ENCODE measurements around the gene AIG1.
"Not testable (repeated sequence)": the region's sequence is repeated elsewhere in the genome, so short reads cannot be mapped to it uniquely, and the experiment has no call there.

The AIG1 gene

DNA sequence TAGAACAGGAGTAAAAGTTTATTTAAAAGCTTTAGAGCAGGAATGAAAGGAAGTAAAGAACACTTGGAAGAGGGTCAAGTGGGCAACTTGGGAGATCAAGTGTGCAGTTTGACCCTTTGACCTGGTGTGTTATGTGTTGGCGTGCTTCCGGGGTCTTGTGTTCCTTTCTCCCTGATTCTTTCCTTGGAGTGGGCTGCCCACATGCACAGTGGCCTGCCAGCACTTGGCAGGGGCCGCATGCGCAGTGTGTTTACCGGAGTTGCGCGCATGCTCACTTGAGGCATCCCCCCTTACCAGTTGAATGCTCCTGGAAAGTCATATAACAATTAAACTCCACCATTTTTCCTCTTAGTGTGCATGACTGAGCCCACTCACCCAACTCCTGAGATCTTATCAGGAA, 229.5 kb downstream of the AIG1 start:
- no peaks in the 10 kb centered on the region for H3K27me3 Mint-ChIP-seq
- no peaks in the 10 kb centered on the region for H3K9me3 Mint-ChIP-seq
- ATAC-seq (replicated peaks) (no peak), DNase-seq (no peak)
- no peak overlapping the region for H3K27ac Mint-ChIP-seq
- H3K4me3 Mint-ChIP-seq: no peak overlapping the region
- no peaks in the 10 kb centered on the region for H3K4me1 Mint-ChIP-seq (ENCODE audit: low read depth in 2 of 2)
- no peaks in the 10 kb centered on the region for H3K36me3 Mint-ChIP-seq (ENCODE audit: insufficient read depth)

DNA sequence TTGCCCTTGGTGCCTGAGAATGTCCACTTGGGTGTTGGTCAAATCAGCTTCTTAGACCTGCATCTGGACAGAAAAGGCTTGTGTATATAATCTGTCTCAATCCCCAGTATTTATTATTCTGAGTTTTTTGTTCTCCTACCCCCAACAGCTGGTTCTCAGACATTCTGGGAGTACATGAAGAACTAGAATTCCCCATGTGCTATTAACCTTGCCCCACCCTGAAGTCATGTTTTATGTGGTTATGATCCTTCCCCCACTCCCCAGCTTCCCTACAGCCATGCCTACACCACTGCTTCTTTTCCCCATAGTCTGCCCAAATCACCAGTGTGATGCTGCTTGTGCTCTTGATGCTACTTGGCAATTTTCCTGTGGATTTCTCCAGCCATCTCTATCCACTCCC, 232.8 kb downstream of the AIG1 start:
- no peaks in the 10 kb centered on the region for H3K36me3 Mint-ChIP-seq (ENCODE audit: insufficient read depth)
- H3K4me3 Mint-ChIP-seq: no peak overlapping the region
- no peak overlapping the region for H3K27ac Mint-ChIP-seq
- no peaks in the 10 kb centered on the region for H3K4me1 Mint-ChIP-seq (ENCODE audit: low read depth in 2 of 2)
- H3K9me3 Mint-ChIP-seq: no peaks in the 10 kb centered on the region
- no peaks in the 10 kb centered on the region for H3K27me3 Mint-ChIP-seq
- ATAC-seq (replicated peaks) (no peak), DNase-seq (no peak)

DNA sequence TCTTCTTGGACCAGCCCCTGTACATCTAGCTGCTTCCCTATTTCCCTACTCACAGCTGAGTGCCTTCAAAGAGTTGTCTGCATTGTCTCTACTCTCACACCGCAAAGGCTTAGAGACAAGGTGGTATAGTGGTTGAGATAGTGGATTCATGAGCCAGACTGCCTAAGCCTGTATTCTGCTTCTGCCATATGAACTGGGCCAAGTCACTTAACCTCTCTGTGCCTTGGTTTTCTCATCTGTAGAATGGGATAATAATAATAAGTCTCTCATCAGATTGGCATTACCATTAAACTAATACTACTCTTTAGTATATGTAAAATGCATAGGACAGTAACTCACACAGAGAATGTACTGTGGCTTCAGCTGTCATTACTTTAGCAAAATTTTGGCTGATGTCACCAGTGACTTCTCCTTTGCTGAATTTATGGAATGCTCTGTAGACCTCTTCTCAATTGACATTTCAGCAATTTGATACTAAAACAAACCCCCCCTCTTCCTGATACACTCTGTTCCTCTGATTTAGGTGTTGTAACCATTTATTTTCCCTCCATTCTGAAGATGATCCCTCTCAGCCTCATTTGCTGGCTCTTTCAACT, 233.7 kb downstream of the AIG1 start:
- Mint-ChIP-seq H3K9me3 (no peaks in the 10 kb centered on the region), H3K36me3 (ENCODE audit: insufficient read depth) (no peaks in the 10 kb centered on the region), H3K27me3 (no peaks in the 10 kb centered on the region), H3K4me3 (no peak overlapping the region), H3K27ac (no peak overlapping the region), H3K4me1 (ENCODE audit: low read depth in 2 of 2) (no peaks in the 10 kb centered on the region)
- no peak for ATAC-seq (replicated peaks)
- no peak for DNase-seq

DNA sequence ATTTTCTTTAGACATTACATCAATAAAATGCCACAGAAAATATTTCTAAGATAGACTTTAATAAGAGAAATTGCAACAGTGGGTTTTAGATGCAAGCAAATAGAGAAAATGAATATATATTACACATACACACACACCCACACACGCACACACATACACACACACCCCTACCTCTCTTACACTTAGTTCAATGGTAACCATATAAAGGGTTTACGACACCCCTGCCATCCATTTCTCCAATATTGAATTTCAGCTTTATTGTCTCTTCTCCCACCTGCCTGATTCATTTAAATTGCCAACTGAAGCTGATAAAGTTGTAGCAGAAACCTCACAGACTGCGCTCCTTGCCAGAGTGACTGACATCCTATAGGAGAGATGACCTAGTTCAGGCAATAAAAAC, 235.2 kb downstream of the AIG1 start:
- no peak for DNase-seq
- peaks cover 0 to 4% of the 10 kb centered on the region in 2 donors for H3K4me1 Mint-ChIP-seq (ENCODE audit: low read depth in 2 of 2)
- ATAC-seq (replicated peaks): no peak
- H3K27me3 Mint-ChIP-seq: no peaks in the 10 kb centered on the region
- no peak overlapping the region for H3K27ac Mint-ChIP-seq
- no peak overlapping the region for H3K4me3 Mint-ChIP-seq
- no peaks in the 10 kb centered on the region for H3K36me3 Mint-ChIP-seq (ENCODE audit: insufficient read depth)
- H3K9me3 Mint-ChIP-seq: no peaks in the 10 kb centered on the region

DNA sequence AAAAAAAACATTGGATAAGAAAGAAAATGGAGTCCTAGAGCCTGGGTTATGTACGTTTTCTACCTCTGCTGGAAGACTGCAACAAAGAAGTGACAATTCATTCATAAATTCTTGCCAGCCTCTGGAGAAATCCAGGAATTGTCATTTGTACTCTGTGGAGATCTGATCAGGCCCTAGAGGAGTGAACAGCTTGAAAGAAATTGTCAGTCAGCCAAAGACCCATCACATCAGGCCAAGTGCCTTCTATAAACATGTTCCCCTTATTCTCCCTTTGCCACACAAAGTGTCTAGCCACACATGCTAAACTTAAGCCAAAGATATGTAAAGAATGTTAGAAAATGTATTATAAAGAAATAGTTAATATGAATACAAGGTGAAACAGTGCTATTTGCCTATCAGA, 237.4 kb downstream of the AIG1 start:
- no peak for ATAC-seq (replicated peaks)
- no peaks in the 10 kb centered on the region for H3K27me3 Mint-ChIP-seq
- peaks cover 0 to 4% of the 10 kb centered on the region in 2 donors for H3K4me1 Mint-ChIP-seq (ENCODE audit: low read depth in 2 of 2)
- no peaks in the 10 kb centered on the region for H3K36me3 Mint-ChIP-seq (ENCODE audit: insufficient read depth)
- H3K27ac Mint-ChIP-seq: no peak overlapping the region
- DNase-seq: no peak
- H3K4me3 Mint-ChIP-seq: no peak overlapping the region
- H3K9me3 Mint-ChIP-seq: peaks cover 0 to 1% of the 10 kb centered on the region in 2 donors

DNA sequence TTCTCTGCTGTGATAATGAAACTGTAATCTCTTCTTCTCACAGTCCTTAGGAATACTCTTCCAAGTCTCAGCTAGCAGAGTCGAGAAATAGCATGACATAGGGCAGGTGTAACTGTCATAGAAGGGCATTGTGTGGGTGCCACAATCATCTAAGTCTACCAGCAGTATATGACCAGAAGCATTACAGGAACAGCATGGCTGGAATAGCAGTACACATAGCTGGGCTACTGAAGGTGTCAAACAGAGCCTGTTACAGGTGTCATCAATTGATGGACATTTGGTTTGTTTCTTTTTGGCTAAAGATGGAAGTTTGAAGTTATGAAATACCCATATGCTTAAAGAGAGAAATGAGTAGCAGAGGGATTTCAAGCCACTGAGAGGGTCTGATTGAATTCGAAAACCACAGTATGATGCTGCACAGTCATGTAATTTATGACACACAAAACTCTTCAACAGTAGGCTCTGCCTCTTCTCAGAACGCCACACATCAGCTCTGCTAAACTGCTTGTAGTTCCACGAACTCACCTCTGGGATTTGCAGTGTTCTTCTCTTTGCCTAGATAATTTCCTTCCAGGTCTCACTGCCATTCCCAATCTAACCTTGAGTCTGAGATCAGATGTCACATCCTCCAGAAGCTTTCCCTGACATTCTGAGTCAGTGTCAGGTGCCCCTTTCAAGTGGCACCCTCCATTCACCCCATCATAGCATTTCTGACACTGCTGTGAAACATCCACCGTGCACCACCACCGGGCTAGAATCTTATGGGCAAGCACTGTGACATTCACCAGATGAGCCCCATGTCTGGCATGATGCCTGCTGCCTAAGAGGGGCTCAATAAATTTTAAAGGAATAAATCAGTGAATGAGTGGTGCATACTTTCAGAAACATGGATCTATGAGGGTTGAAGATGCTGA, 238.8 kb downstream of the AIG1 start:
- H3K9me3 Mint-ChIP-seq: peaks cover 0 to 1% of the 10 kb centered on the region in 2 donors
- no peaks in the 10 kb centered on the region for H3K27me3 Mint-ChIP-seq
- H3K36me3 Mint-ChIP-seq (ENCODE audit: insufficient read depth): no peaks in the 10 kb centered on the region
- H3K27ac Mint-ChIP-seq: no peak overlapping the region
- H3K4me1 Mint-ChIP-seq (ENCODE audit: low read depth in 2 of 2): peaks cover 0 to 4% of the 10 kb centered on the region in 2 donors
- no peak for ATAC-seq (replicated peaks)
- no peak for DNase-seq
- no peak overlapping the region for H3K4me3 Mint-ChIP-seq

DNA sequence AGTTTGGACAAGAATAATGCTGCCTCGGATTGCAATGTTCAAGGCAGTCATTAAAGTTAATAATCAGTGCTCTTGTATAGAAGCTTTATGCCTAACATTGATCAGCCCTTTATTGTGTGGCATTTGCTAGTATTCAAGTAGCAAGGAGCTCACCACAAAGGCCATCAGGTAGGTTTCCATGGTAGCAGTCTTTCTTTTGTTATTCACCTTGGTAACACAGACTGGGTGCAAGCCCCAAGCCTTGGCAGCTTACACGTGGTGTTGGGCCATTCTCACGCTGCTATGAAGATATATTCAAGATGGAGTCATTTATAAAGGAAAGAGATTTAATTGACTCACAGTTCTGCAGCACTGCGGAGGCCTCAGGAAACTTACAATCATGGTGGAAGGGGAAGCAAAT, 240.5 kb downstream of the AIG1 start:
- DNase-seq: no peak
- Mint-ChIP-seq H3K9me3 (peaks cover 0 to 1% of the 10 kb centered on the region in 2 donors), H3K4me1 (ENCODE audit: low read depth in 2 of 2) (peaks cover 0 to 4% of the 10 kb centered on the region in 2 donors), H3K27ac (no peak overlapping the region), H3K27me3 (no peaks in the 10 kb centered on the region), H3K36me3 (ENCODE audit: insufficient read depth) (no peaks in the 10 kb centered on the region), H3K4me3 (no peak overlapping the region)
- ATAC-seq (replicated peaks): no peak

DNA sequence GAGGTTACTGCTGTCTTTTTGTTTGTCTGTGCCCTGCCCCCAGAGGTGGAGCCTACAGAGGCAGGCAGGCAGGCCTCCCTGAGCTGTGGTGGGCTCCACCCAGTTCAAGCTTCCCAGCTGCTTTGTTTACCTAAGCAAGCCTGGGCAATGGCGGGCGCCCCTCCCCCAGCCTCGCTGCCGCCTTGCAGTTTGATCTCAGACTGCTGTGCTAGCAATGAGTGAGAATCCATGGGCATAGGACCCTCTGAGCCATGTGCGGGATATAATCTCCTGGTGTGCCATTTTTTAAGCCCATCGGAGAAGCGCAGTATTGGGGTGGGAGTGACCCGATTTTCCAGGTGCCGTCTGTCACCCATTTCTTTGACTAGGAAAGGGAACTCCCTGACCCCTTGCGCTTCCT, 247.1 kb downstream of the AIG1 start:
- not testable (repeated sequence) for DNase-seq; H3K9me3 Mint-ChIP-seq; H3K27ac Mint-ChIP-seq; H3K36me3 Mint-ChIP-seq (ENCODE audit: insufficient read depth); ATAC-seq (replicated peaks); H3K27me3 Mint-ChIP-seq; H3K4me3 Mint-ChIP-seq; H3K4me1 Mint-ChIP-seq (ENCODE audit: low read depth in 2 of 2)

GRCh38 chr6:143313163-143313562, 252.5 kb downstream of the AIG1 start:
- H3K27ac Mint-ChIP-seq: no peak overlapping the region
- DNase-seq: no peak
- no peak overlapping the region for H3K4me3 Mint-ChIP-seq
- peaks cover 0 to 5% of the 10 kb centered on the region in 2 donors for H3K27me3 Mint-ChIP-seq
- H3K36me3 Mint-ChIP-seq (ENCODE audit: insufficient read depth): no peaks in the 10 kb centered on the region
- no peak for ATAC-seq (replicated peaks)
- peaks cover 0 to 2% of the 10 kb centered on the region in 2 donors for H3K9me3 Mint-ChIP-seq
- H3K4me1 Mint-ChIP-seq (ENCODE audit: low read depth in 2 of 2): no peaks in the 10 kb centered on the region

DNA sequence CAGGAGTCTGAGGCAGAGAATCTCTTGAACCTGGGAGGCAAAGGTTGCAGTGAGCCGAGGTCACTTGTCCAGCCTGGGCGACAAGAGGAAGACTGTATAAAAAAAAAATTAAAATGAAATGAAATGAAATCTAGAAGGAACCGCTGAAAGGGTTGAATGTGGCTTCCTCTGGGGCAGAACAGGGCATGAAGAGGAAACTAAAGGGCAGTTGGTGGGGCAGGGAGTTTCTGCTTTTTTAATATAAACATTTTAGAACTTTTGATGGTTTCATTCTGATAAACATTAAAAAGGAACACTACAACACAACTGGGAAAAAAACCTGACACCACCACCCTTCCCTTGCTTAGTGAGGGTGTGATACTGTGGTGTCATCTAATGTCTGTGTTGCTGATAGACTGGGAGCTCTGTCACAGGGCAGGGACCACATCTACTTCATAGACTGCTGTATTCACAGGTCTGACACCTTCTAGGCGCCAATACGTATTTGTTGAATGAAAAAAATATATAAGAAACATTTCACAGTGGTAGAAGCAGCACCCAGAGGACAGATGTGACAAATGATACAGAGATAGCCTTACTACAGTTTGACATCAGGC, 260.9 kb downstream of the AIG1 start:
- Mint-ChIP-seq H3K4me1 (ENCODE audit: low read depth in 2 of 2) (no peaks in the 10 kb centered on the region), H3K36me3 (ENCODE audit: insufficient read depth) (no peaks in the 10 kb centered on the region), H3K27ac (no peak overlapping the region), H3K9me3 (peaks cover 3 to 8% of the 10 kb centered on the region in 2 donors), H3K4me3 (no peak overlapping the region), H3K27me3 (no peaks in the 10 kb centered on the region)
- ATAC-seq (replicated peaks) (peak; percentile 42), DNase-seq (no peak)

- no peaks in the 10 kb centered on the region for H3K27me3 Mint-ChIP-seq
- no peak overlapping the region for H3K4me3 Mint-ChIP-seq
- no peak overlapping the region for H3K27ac Mint-ChIP-seq
- no peak for ATAC-seq (replicated peaks)
- H3K9me3 Mint-ChIP-seq: peaks cover 3 to 8% of the 10 kb centered on the region in 2 donors
- no peaks in the 10 kb centered on the region for H3K36me3 Mint-ChIP-seq (ENCODE audit: insufficient read depth)
- no peaks in the 10 kb centered on the region for H3K4me1 Mint-ChIP-seq (ENCODE audit: low read depth in 2 of 2)
- no peak for DNase-seq
Measured at GRCh38 chr6:143322386-143322785, 261.7 kb downstream of the AIG1 start.

DNA sequence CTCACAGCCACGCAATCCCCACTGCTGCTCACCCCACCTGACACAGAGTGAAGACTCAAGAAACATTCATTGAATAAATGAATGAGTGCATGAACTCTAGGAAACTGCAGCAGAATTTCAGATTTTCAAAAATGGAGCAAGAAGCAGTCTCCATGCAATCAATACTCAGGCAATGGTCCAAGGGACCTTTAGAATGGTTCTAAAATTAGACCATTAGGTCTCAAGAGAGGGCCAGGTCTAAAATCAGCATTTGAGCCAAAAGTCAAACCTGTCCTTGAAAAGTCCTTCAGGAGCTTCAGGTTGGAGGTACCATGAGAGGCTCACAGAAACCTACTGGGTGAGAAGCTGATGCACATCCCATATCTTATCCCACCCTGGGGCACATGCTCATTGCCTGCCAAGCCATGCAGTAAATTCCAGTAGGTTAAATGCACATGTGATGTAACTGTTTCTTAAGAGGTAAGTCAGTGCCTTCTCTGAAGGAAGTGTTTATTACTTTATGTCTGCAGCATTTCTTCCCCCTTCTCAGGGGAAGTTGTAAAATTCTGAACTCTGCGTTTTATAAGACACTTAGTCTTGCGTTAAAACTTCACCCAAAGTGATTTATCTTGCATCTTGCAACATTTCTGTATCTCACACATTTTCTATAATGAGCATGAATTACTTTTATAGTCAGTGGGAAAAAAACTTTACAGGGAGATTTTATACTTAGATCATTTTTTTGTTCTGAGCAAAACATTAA, 263.2 kb downstream of the AIG1 start:
- no peak for ATAC-seq (replicated peaks)
- Mint-ChIP-seq H3K4me1 (ENCODE audit: low read depth in 2 of 2) (no peaks in the 10 kb centered on the region), H3K9me3 (no peaks in the 10 kb centered on the region), H3K27me3 (no peaks in the 10 kb centered on the region), H3K36me3 (ENCODE audit: insufficient read depth) (no peaks in the 10 kb centered on the region), H3K27ac (no peak overlapping the region), H3K4me3 (no peak overlapping the region)
- no peak for DNase-seq

GRCh38 chr6:143325379-143326140, 264.9 kb downstream of the AIG1 start:
- no peaks in the 10 kb centered on the region for H3K4me1 Mint-ChIP-seq (ENCODE audit: low read depth in 2 of 2)
- no peaks in the 10 kb centered on the region for H3K9me3 Mint-ChIP-seq
- no peak overlapping the region for H3K4me3 Mint-ChIP-seq
- no peaks in the 10 kb centered on the region for H3K36me3 Mint-ChIP-seq (ENCODE audit: insufficient read depth)
- H3K27me3 Mint-ChIP-seq: no peaks in the 10 kb centered on the region
- DNase-seq: no peak
- H3K27ac Mint-ChIP-seq: no peak overlapping the region
- ATAC-seq (replicated peaks): no peak

Data from effector memory CD8-positive, alpha-beta T cell (primary cell).